IMR-90 (cell line): ENCODE data around the gene CENPP. TPM values are rescaled to one million over a fixed set of nuclear protein-coding genes. Genes with fewer than 3 reads are reported as not detected.

Experiments
- ATAC-seq: fragments of 200-7000 bp; cut with Tn5 transposase; 2 replicates; pipeline ENCODE4 v1.9.1; 2020; ENCODE audit warnings: low read depth, mild to moderate bottlenecking, moderate library complexity
- BruUV-seq: library from RNA; stranded (reverse); fragments of 400-500 nt; replicated peaks from 2 replicates; lab custom pipeline; 2021; lab: Mats Ljungman, UMichigan
- CTCF ChIA-PET: fragments of 300-600 bp; formaldehyde crosslinking; extraction: SDS; loops from one replicate; lab custom pipeline; 2021; ENCODE audit warnings: antibody characterized with exemption; lab: Yijun Ruan, JAX
- POLR2A ChIA-PET: fragments of 300-600 bp; sonication (Branson Sonifier 250); formaldehyde crosslinking; loops from one replicate; lab custom pipeline; 2022; ENCODE audit warnings: antibody characterized with exemption; ENCODE audit not compliant: unreplicated experiment; lab: Charles Lee
- DNase-seq: peaks from one replicate; pipeline ENCODE4 v3.0.0; 2013
- H2AFZ ChIP-seq: replicated peaks from 2 replicates; pipeline ENCODE3; 2013; ENCODE audit warnings: low read length, mild to moderate bottlenecking; ENCODE audit not compliant: poor library complexity
- H2AK5ac ChIP-seq: 2 replicates; pipeline ENCODE4 v1.6.1; 2013; ENCODE audit warnings: low read depth, low read length, inconsistent platforms
- H2AK9ac ChIP-seq: replicated peaks from 2 replicates; pipeline ENCODE3; 2013; ENCODE audit warnings: mild to moderate bottlenecking, low read depth, low read length, moderate library complexity; ENCODE audit not compliant: poor library complexity
- H2BK120ac ChIP-seq: 2 replicates; pipeline ENCODE4 v1.6.1; 2013; ENCODE audit warnings: low read depth, low read length, inconsistent platforms
- H2BK15ac ChIP-seq: 3 replicates; pipeline ENCODE4 v1.6.1; 2013; ENCODE audit warnings: low read depth, low read length, inconsistent platforms
- H2BK20ac ChIP-seq: 2 replicates; pipeline ENCODE4 v1.6.1; 2013; ENCODE audit warnings: low read depth, mild to moderate bottlenecking, inconsistent platforms, low read length, moderate library complexity
- H2BK5ac ChIP-seq: 2 replicates; pipeline ENCODE4 v1.6.1; 2013; ENCODE audit warnings: mild to moderate bottlenecking, low read depth, low read length, inconsistent platforms; ENCODE audit not compliant: poor library complexity, severe bottlenecking
- H3K14ac ChIP-seq: replicated peaks from 2 replicates; pipeline ENCODE4 v1.6.1; 2013; ENCODE audit warnings: low read depth, low read length, inconsistent platforms
- H3K18ac ChIP-seq: 2 replicates; pipeline ENCODE4 v1.6.1; 2013; ENCODE audit warnings: low read depth, low read length, control low read depth
- H3K23ac ChIP-seq: 2 replicates; pipeline ENCODE4 v1.6.1; 2013; ENCODE audit warnings: low read depth, low read length, inconsistent platforms
- H3K27ac ChIP-seq: 2 replicates; pipeline ENCODE4 v1.5.1; 2013; ENCODE audit warnings: mild to moderate bottlenecking, control low read depth, low read length; ENCODE audit not compliant: insufficient read depth
- H3K27me3 ChIP-seq: 2 replicates; pipeline ENCODE4 v1.6.1; 2013; ENCODE audit warnings: low read length; ENCODE audit not compliant: control insufficient read depth, insufficient read depth
- H3K36me3 ChIP-seq: 2 replicates; pipeline ENCODE4 v1.6.1; 2013; ENCODE audit warnings: low read length, mixed read lengths; ENCODE audit not compliant: control insufficient read depth, insufficient read depth
- H3K4ac ChIP-seq: 2 replicates; pipeline ENCODE4 v1.6.1; 2013; ENCODE audit warnings: low read depth, low read length, inconsistent platforms
- H3K4me1 ChIP-seq: 2 replicates; pipeline ENCODE4 v1.6.1; 2013; ENCODE audit warnings: low read length, mixed read lengths; ENCODE audit not compliant: control insufficient read depth, insufficient read depth
- H3K4me2 ChIP-seq: 2 replicates; pipeline ENCODE4 v1.6.1; 2013; ENCODE audit warnings: low read depth, mild to moderate bottlenecking, control low read depth, low read length, moderate library complexity
- H3K4me3 ChIP-seq: 2 replicates; pipeline ENCODE4 v1.5.1; 2013; ENCODE audit warnings: low read depth, mild to moderate bottlenecking, control low read depth, low read length, moderate library complexity; ENCODE audit not compliant: insufficient read depth
- H3K56ac ChIP-seq: 2 replicates; pipeline ENCODE4 v1.6.1; 2013; ENCODE audit warnings: low read length, inconsistent platforms; ENCODE audit not compliant: insufficient read depth; ENCODE audit errors: extremely low read depth
- H3K79me1 ChIP-seq, 2 experiments: 2 replicates each; pipeline ENCODE4 v1.6.1; 2013; ENCODE audit warnings: low read length in 2 of 2, inconsistent platforms in 1 of 2, low read depth in 1 of 2
- H3K9ac ChIP-seq: 2 replicates; pipeline ENCODE4 v1.6.1; 2013; ENCODE audit warnings: low read depth, low read length, control low read depth
- H3K9me1 ChIP-seq: 2 replicates; pipeline ENCODE4 v1.6.1; 2013; ENCODE audit warnings: low read length, inconsistent platforms; ENCODE audit not compliant: insufficient read depth
- H3K9me3 ChIP-seq: 2 replicates; pipeline ENCODE4 v1.6.1; 2013; ENCODE audit warnings: low read length; ENCODE audit not compliant: control insufficient read depth, insufficient read depth
- H4K20me1 ChIP-seq: 2 replicates; pipeline ENCODE4 v1.6.1; 2013; ENCODE audit warnings: low read length, inconsistent platforms; ENCODE audit not compliant: insufficient read depth
- H4K5ac ChIP-seq: 2 replicates; pipeline ENCODE4 v1.6.1; 2013; ENCODE audit warnings: mild to moderate bottlenecking, low read depth, low read length, control low read depth
- H4K8ac ChIP-seq, 2 experiments: 2 replicates each; pipeline ENCODE4 v1.6.1; 2013; ENCODE audit warnings: low read depth in 2 of 2, low read length in 2 of 2, control low read depth in 1 of 2, inconsistent platforms in 1 of 2
- H4K91ac ChIP-seq: 2 replicates; pipeline ENCODE4 v1.6.1; 2013; ENCODE audit warnings: low read depth, low read length, inconsistent platforms; ENCODE audit not compliant: insufficient read depth
- BHLHE40 ChIP-seq: fragments of 150-350 bp; IDR thresholded peaks from 2 replicates; pipeline ENCODE4 v1.6.1; 2016; ENCODE audit warnings: mild to moderate bottlenecking, low read depth, low read length
- CEBPB ChIP-seq: IDR thresholded peaks from 2 replicates; pipeline ENCODE4 v1.6.1; 2012; ENCODE audit warnings: low read depth, low read length, improper control_type of control experiment
- CHD1 ChIP-seq: IDR thresholded peaks from 2 replicates; pipeline ENCODE4 v1.6.1; 2012; ENCODE audit warnings: low read depth, low read length, improper control_type of control experiment
- CTCF ChIP-seq: conservative IDR thresholded peaks from 2 replicates; pipeline ENCODE4 v1.5.1; 2012; ENCODE audit warnings: mild to moderate bottlenecking, low read depth, low read length, improper control_type of control experiment
- ELK1 ChIP-seq: fragments of 150-350 bp; IDR thresholded peaks from 2 replicates; pipeline ENCODE4 v1.6.1; 2016; ENCODE audit warnings: low read depth, mild to moderate bottlenecking, low read length, moderate library complexity, borderline replicate concordance
- FOS ChIP-seq: fragments of 150-350 bp; IDR thresholded peaks from 2 replicates; pipeline ENCODE4 v1.6.1; 2016; ENCODE audit warnings: low read depth, low read length
- MAFK ChIP-seq: IDR thresholded peaks from 2 replicates; pipeline ENCODE4 v1.6.1; 2012; ENCODE audit warnings: low read depth, low read length, improper control_type of control experiment
- MAZ ChIP-seq: IDR thresholded peaks from 2 replicates; pipeline ENCODE4 v1.6.1; 2012; ENCODE audit warnings: low read depth, mild to moderate bottlenecking, low read length, improper control_type of control experiment, moderate library complexity, borderline replicate concordance
- MXI1 ChIP-seq: IDR thresholded peaks from 2 replicates; pipeline ENCODE4 v1.6.1; 2012; ENCODE audit warnings: low read depth, mild to moderate bottlenecking, low read length, moderate library complexity, borderline replicate concordance
- NFE2L2 ChIP-seq: fragments of 150-350 bp; IDR thresholded peaks from 2 replicates; pipeline ENCODE4 v1.6.1; 2016; ENCODE audit warnings: low read depth, mild to moderate bottlenecking, low read length
- POLR2A ChIP-seq: IDR thresholded peaks from 2 replicates; pipeline ENCODE4 v1.6.1; 2012; ENCODE audit warnings: mild to moderate bottlenecking, low read depth, low read length
- RAD21 ChIP-seq: IDR thresholded peaks from 2 replicates; pipeline ENCODE4 v1.6.1; 2012; ENCODE audit warnings: low read length, improper control_type of control experiment
- RCOR1 ChIP-seq: IDR thresholded peaks from 2 replicates; pipeline ENCODE4 v1.6.1; 2012; ENCODE audit warnings: mild to moderate bottlenecking, low read length, improper control_type of control experiment; ENCODE audit not compliant: insufficient replicate concordance
- RFX5 ChIP-seq: IDR thresholded peaks from 2 replicates; pipeline ENCODE4 v1.8.0; 2012; ENCODE audit warnings: low read depth, mild to moderate bottlenecking, low read length, moderate library complexity
- SMC3 ChIP-seq: fragments of 150-350 bp; IDR thresholded peaks from 2 replicates; pipeline ENCODE4 v1.6.1; 2016; ENCODE audit warnings: low read depth, mild to moderate bottlenecking, antibody characterized with exemption, low read length, moderate library complexity
- USF2 ChIP-seq: fragments of 150-350 bp; IDR thresholded peaks from 2 replicates; pipeline ENCODE4 v1.6.1; 2017; ENCODE audit warnings: mild to moderate bottlenecking, antibody characterized with exemption, low read length, low read depth
- WGBS, 2 experiments: methylation state at CpG; one replicate each; pipeline versions ENCODE4 v1.1.5 to v1.1.7; 2013; ENCODE audit warnings: missing lambda C conversion rate in 2 of 2; ENCODE audit not compliant: insufficient read length in 1 of 2; ENCODE audit errors: extremely low coverage in 2 of 2; 5-methylcytosine and 5-hydroxymethylcytosine counted together
- dilution Hi-C: fragments of 300-500 bp; cut with HindIII; formaldehyde crosslinking; loops from one replicate; pipeline ENCODE4 v1.14.3; 2018; ENCODE audit warnings: low sequenced_read_pairs; ENCODE audit not compliant: unreplicated experiment
- in situ Hi-C: fragments of 300-500 bp; cut with MboI; formaldehyde crosslinking; loops from 3 replicates; pipeline ENCODE4 v1.14.3; 2019; ENCODE audit warnings: low sequenced_read_pairs, inconsistent platforms, mixed read lengths
- intact Hi-C: fragments of 100-400 bp; cut with micrococcal nuclease; formaldehyde crosslinking; loops from 2 replicates; pipeline ENCODE4 v1.10.0; 2022
- polyA plus RNA-seq, 3 experiments: library from polyadenylated mRNA; depleted of rRNA; stranded (reverse); fragments of >200 nt; gene quantifications; 2 replicates each; pipeline ENCODE4 v1.2.3, GENCODE V29; 2012; ENCODE audit warnings: low replicate concordance in 1 of 3
- total RNA-seq: library from RNA; depleted of rRNA; stranded (reverse); fragments of >200 nt; gene quantifications from 2 replicates; pipeline ENCODE4 v1.2.3, GENCODE V29; 2012

CENPP gene
- total and polyA plus RNA-seq, 2 of the 4 experiments (the other 2 are of a cell fraction): 1.4 to 2.0 TPM

- TF ChIP-seq POLR2A (no peak), MAFK (no peak), BHLHE40 (no peak), FOS (no peak), RFX5 (no peak), RAD21 (no peak), ELK1 (no peak), SMC3 (no peak), CHD1 (no peak), RCOR1 (no peak), CTCF (no peak), MXI1 (no peak), MAZ (no peak), NFE2L2 (no peak), USF2 (no peak), CEBPB (no peak)
- no peak overlapping the region for H4K8ac ChIP-seq
- H2AFZ ChIP-seq: no peak overlapping the region
- H2BK5ac ChIP-seq: no peak overlapping the region
- no peaks in the 10 kb centered on the region for H3K36me3 ChIP-seq
- H2BK120ac ChIP-seq: no peak overlapping the region
- DNase-seq (no peak), ATAC-seq (no peak)
- ChIA-PET CTCF (no interaction called here), POLR2A (no interaction called here)
- in situ Hi-C loops (no loop called here), intact Hi-C loops (no loop called here), dilution Hi-C loops (no loop called here)
- no peak overlapping the region for H3K18ac ChIP-seq
- H2BK20ac ChIP-seq: no peak overlapping the region
- no peak overlapping the region for H3K9ac ChIP-seq
- H3K9me3 ChIP-seq: no peaks in the 10 kb centered on the region
- peaks cover 29% of the 10 kb centered on the region for H3K4me1 ChIP-seq
- BruUV-seq: no TSS peak
- no peak overlapping the region for H4K5ac ChIP-seq
- no peak overlapping the region for H2BK15ac ChIP-seq
- H2AK5ac ChIP-seq: no peak overlapping the region
- H3K23ac ChIP-seq: no peak overlapping the region
- H3K56ac ChIP-seq: no peak overlapping the region
- 0 out of 2 replicates have a peak overlapping the region, but pooled peaks have one; percentile 15 for H3K4ac ChIP-seq
- H3K4me3 ChIP-seq: no peak overlapping the region
- no peak overlapping the region for H3K14ac ChIP-seq
- H3K27ac ChIP-seq: no peak overlapping the region
- H3K79me1 ChIP-seq: peaks cover 0 to 17% of the 10 kb centered on the region in 2 experiments; a peak in 2 of 4 replicates
- H4K20me1 ChIP-seq: no peaks in the 10 kb centered on the region
- no peak overlapping the region for H3K4me2 ChIP-seq
- no peak overlapping the region for H2AK9ac ChIP-seq
- no peak overlapping the region for H4K91ac ChIP-seq
- no CpG with 5 or more reads among the region's 2 CpGs for WGBS, 2 experiments
- no peaks in the 10 kb centered on the region for H3K27me3 ChIP-seq
- peaks cover 20% of the 10 kb centered on the region for H3K9me1 ChIP-seq
These were observed 177.4 kb downstream of the CENPP start for GRCh38 chr9:92503156-92503555.
